RPMI8226 (cell line): ENCODE measurements around the gene TGM3.
A peak's percentile ranks its signal among the peaks of the same experiment; 100 is the strongest.

Experiments used
- DNase-seq: peaks from one replicate; pipeline ENCODE4 v3.0.0-alpha.2; 2015

TGM3 gene

GRCh38 chr20:2340823-2341222, 45.0 kb downstream of the TGM3 start:
- DNase-seq, result no peak

- peak; percentile 21 for DNase-seq
Measured at GRCh38 chr20:2341336-2341735, 45.5 kb downstream of the TGM3 start.

DNA sequence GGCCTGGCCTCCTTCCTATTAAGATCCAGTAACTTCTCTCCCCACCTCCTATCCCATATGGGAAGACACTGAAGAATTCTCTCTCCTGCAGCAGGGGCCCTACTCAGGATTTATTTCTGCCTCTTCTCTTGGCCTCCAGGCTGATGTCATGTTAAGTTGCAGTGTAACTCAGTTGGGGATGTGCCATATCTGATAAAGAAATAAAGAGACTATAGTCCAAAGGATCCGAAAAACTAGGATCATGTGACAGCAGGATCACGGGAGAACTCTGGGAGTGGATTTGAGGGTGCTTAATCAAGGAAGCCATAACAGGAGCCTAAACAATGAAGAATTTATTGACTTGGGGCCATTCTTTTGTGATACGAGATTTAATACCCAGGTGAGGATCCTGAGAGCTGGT, 46.4 kb downstream of the TGM3 start:
- DNase-seq, result no peak

GRCh38 chr20:2346188-2346587, 50.4 kb downstream of the TGM3 start:
- DNase-seq, result no peak

- DNase-seq, result no peak
Measured at GRCh38 chr20:2348336-2348735, 52.5 kb downstream of the TGM3 start.

DNA sequence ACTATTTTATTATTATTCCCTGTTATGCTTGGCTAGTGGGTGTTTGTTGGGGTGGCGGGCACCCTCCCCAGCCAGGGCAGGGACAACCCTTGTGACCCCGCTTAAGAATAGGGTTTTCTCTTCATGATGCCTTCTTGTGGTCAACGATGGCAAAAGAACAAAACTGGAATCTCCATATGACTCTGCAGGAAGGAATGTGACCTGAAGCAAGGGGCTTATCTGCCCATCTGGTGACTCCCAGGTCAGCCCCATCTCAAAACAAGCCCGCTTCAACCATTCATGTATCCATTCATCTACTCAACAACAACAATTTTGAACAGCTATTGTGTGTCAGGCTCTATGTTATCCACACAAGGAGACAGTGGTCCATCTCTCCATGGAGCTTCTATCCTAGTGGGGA, 54.0 kb downstream of the TGM3 start:
- no peak for DNase-seq

DNA sequence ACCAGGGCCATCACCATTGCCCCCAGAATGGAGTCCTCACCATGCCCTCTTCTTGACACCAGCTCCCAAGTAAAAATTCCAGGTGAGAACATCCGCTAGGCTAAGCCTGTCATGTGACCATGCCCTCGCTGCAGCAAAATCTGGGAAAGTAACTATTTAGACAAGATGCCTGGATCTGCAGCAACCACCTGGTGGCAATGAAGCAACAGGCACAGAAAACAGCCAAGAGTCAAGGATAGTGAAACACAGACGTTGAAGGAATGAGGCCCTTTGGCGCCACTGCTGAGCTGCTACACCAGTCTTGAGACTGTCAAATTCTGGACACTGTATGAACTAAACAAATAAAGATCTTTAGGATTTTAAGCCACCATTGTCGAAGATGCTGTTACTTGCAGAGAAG, 54.8 kb downstream of the TGM3 start:
- no peak for DNase-seq

DNA sequence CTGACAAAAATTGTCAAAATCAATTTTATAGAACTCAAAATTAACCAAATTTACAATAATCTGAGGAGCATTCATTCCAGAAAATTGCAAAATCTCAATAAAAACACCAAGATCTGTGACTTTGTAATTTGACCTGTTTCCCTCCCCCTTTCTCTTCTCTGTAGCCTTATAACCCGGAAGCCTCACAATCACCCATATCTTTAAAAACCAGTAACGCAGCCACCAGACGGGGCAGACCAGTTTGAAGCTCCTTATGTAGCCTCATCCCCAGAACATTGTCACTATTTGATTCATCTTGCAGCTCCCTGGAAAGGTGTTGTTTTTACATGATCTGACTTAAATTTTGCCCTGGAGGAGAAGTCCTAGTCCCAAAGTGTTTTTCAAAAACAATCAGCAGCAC, 57.4 kb downstream of the TGM3 start:
- no peak for DNase-seq

- no peak for DNase-seq
Measured at GRCh38 chr20:2357114-2357513, 61.3 kb downstream of the TGM3 start.

DNA sequence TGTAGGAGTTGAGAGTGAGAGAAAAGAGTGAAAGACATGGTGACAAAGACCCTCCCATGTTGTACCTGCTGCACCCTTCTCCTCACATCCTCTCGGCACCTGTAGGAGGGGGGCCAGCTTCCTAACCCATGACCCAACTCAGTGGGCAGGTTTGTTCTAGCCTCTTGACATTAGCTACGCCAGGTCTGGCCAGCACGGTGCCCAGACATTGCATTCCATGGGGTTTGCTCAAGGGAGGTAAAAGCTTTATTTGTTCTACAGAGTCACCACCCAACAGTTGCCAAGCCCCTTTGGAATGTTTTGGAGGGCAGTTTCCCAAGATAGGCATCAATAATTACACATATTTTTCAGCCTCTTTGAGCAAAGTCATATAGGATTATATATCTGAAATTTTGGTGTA, 62.2 kb downstream of the TGM3 start:
- DNase-seq, result no peak

GRCh38 chr20:2361035-2361593, 65.3 kb downstream of the TGM3 start:
- no peak for DNase-seq

DNA sequence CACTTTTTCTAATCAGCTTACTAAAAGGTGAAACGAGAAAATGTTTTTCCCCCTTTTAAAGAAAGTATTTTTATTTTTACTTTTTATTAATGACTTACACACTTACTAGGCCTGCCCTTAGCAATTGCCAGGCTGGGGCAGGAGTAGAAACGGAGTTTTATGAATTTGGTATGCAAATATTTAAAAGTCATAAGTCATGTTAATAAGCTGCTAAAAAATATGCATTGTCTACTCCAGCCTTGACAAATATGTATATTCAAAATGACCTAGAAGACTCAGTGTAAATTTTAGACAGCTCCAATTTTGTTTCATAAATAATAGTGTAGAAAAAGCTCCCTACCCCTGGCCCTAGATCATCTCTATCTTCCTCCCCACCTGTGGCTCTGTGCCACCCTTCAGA, 67.4 kb downstream of the TGM3 start:
- DNase-seq, result no peak

DNA sequence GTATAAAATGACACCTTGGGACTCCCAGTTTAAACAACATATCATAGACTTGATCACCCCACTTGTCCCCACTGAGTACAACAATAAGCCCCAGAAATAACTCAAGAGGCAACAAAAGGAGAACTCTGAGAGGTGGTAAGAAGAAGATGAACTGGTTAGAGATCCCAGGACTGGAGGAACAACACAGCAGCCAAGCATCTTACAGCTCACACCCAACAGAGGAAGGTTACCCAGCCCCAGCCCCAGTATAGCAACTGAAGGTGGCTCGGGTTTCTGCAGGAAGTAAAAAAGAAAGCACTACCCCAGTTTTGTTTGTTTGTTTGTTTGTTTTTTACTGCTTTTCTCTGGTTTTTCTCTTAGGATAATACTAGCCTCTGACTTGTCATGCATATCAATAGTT, 67.8 kb downstream of the TGM3 start:
- no peak for DNase-seq

DNA sequence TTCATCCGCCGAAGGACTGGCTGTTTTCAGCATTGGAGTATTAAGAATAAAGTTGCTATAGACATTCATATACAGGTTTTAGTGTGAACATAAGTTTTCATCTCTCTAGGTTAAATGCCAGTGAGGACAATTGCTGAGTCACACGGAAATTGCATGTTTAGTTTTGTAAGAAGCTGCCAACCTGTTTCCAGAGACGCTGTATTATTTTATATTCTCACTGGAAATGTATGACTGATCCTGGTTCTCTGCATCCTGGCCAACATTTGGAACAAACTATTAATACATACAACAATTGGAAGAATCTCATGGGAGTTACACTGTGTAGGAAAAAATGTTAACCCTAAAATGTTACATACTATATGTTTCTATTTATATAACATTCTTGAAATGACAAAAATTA, 68.2 kb downstream of the TGM3 start:
- DNase-seq, result no peak

GRCh38 chr20:2365091-2365490, 69.3 kb downstream of the TGM3 start:
- DNase-seq, result no peak

- no peak for DNase-seq
Measured at GRCh38 chr20:2365666-2366065, 69.9 kb downstream of the TGM3 start.

DNA sequence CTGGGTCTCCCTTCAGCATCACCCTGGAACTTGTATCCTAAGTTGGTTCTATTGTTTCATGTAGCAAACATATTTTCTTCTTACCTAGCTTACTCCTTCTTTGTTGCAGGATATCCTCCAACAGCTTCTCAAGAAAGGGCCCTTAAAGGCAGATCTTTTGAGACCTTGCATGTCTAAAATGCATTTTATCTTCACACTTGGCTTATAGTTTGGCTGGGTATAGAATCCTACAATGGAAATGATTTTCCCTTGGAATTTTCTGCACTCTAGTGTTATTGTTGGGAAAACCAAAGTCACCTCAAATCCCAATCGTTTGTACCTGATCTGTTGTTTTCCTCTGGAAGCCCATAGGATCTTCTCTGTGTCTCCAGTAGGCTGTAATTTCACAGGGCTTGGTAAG, 72.8 kb downstream of the TGM3 start:
- DNase-seq, result no peak

- DNase-seq, result no peak
Measured at GRCh38 chr20:2373098-2373497, 77.3 kb downstream of the TGM3 start.

GRCh38 chr20:2374346-2375125, 78.7 kb downstream of the TGM3 start:
- no peak for DNase-seq

GRCh38 chr20:2378893-2379292, 83.1 kb downstream of the TGM3 start:
- no peak for DNase-seq

- DNase-seq, result no peak
Measured at GRCh38 chr20:2379511-2380229, 83.9 kb downstream of the TGM3 start.

DNA sequence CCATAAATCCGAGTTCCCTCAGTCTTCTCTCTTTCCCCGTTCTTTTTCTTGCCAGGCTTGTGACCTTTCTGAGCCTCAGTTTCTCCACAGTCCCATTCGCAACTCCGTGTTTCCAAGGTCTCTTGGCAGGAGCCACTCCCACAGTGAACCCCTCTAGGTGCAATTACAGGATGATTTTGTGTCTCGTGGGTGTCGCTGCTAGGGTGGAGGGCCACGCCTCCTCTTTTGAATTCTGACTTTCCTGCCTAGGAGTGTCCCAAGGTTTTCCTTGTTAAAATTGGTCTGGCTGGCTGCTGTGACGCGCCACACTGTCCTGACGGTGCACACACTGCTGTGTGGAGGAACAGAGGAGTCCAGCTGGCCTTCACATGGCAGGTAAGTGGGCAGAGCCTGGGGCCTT, 84.8 kb downstream of the TGM3 start, which contains the start of gene TGM6:
TSS of gene TGM6 (plus strand) at position 301 of the 400 bp plus-strand sequence. CDS start at position 369, 68 bp downstream.
- DNase-seq, result no peak

GRCh38 chr20:2381303-2381702, 85.5 kb downstream of the TGM3 start:
- DNase-seq, result peak; percentile 0

GRCh38 chr20:2382833-2383232, 87.0 kb downstream of the TGM3 start:
- DNase-seq, result peak; percentile 0
